ENCODE data around the gene CYTH1. TPM values are rescaled to one million over a fixed set of nuclear protein-coding genes. Genes with fewer than 3 reads are reported as not detected.

CYTH1 gene
- total and polyA plus RNA-seq, 3 donors from 2014 or later: 40.8 to 47.9 (median 42.2) TPM

DNA sequence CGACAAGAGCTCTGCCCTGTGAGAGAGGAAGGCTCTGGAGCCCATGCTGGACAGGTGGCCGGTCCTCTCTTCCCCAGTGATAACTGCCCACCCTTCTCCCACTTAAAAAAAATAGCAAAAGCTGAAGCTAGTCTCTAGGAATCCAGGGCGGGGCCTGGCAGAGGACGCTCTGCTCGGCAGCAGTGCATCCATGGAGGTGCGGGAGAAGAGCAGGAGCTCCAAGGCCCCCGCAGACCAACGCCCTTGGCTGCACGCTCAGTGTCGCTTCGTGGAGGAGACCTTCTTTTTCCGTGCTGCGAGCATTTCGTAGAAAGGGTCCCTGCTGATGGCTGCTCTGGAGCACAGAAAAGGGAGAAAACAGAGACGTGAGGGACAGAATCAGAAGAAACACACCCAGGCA lies 106.2 kb downstream of the CYTH1 start:
- Histone ChIP-seq H3K27me3 (no peaks in the 10 kb centered on the region), H3K27ac (no peak overlapping the region), H3K36me3 (ENCODE audit: low read depth, missing control alignments) (no peaks in the 10 kb centered on the region), H3K4me3 (no peak overlapping the region), H3K9me3 (no peaks in the 10 kb centered on the region), H3K4me1 (peaks cover 5% of the 10 kb centered on the region)
- TF ChIP-seq, protein P1, sequence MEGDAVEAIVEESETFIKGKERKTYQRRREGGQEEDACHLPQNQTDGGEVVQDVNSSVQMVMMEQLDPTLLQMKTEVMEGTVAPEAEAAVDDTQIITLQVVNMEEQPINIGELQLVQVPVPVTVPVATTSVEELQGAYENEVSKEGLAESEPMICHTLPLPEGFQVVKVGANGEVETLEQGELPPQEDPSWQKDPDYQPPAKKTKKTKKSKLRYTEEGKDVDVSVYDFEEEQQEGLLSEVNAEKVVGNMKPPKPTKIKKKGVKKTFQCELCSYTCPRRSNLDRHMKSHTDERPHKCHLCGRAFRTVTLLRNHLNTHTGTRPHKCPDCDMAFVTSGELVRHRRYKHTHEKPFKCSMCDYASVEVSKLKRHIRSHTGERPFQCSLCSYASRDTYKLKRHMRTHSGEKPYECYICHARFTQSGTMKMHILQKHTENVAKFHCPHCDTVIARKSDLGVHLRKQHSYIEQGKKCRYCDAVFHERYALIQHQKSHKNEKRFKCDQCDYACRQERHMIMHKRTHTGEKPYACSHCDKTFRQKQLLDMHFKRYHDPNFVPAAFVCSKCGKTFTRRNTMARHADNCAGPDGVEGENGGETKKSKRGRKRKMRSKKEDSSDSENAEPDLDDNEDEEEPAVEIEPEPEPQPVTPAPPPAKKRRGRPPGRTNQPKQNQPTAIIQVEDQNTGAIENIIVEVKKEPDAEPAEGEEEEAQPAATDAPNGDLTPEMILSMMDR (IDR thresholded peaks at IDR 0.05): no peak
- 92 to 96% methylated on average over 15 of the region's 15 CpGs for WGBS, 2 donors
- intact Hi-C loops (cut with DNase I; ENCODE audit: low total_unique reads): no loop called here
- DNase-seq: no peak

GRCh38 chr17:78675316-78675616 lies 106.8 kb downstream of the CYTH1 start:
- WGBS, 2 donors: 88 to 89% methylated on average over 16 to 17 of the region's 17 CpGs
- TF ChIP-seq, protein P1 (IDR thresholded peaks at IDR 0.05): no peak
- TF ChIP-seq POLR2A (IDR thresholded peaks at IDR 0.05): no peak
- Histone ChIP-seq H3K27ac (no peak overlapping the region), H3K4me1 (peaks cover 5% of the 10 kb centered on the region), H3K36me3 (ENCODE audit: low read depth, missing control alignments) (no peaks in the 10 kb centered on the region), H3K9me3 (no peaks in the 10 kb centered on the region), H3K27me3 (no peaks in the 10 kb centered on the region), H3K4me3 (no peak overlapping the region)
- no peak for DNase-seq
- intact Hi-C loops (cut with DNase I; ENCODE audit: low total_unique reads): no loop called here

- TF ChIP-seq, protein P1 (IDR thresholded peaks at IDR 0.05): no peak
- TF ChIP-seq POLR2A (IDR thresholded peaks at IDR 0.05): no peak
These were observed 107.3 kb downstream of the CYTH1 start for GRCh38 chr17:78674595-78675315.

GRCh38 chr17:78674156-78674555 lies 107.9 kb downstream of the CYTH1 start:
- H3K36me3 ChIP-seq (ENCODE audit: low read depth, missing control alignments): no peaks in the 10 kb centered on the region
- DNase-seq: no peak
- whole genome bisulfite sequencing, 2 donors: 86 to 89% methylated on average over 5 of the region's 5 CpGs

More at GRCh38 chr17:78674595-78675315, 107.3 kb downstream of the CYTH1 start:
- Histone ChIP-seq H3K36me3 (ENCODE audit: low read depth, missing control alignments) (no peaks in the 10 kb centered on the region), H3K4me3 (no peak overlapping the region), H3K9me3 (no peaks in the 10 kb centered on the region), H3K27me3 (no peaks in the 10 kb centered on the region), H3K4me1 (peaks cover 5% of the 10 kb centered on the region), H3K27ac (no peak overlapping the region)
- DNase-seq: no peak
- intact Hi-C loops (cut with DNase I; ENCODE audit: low total_unique reads): no loop called here
- 87 to 95% methylated on average over 21 to 28 of the region's 28 CpGs for WGBS, 2 donors

More at GRCh38 chr17:78674156-78674555, 107.9 kb downstream of the CYTH1 start:
- Histone ChIP-seq H3K4me3 (no peak overlapping the region), H3K27ac (no peak overlapping the region), H3K4me1 (peaks cover 5% of the 10 kb centered on the region), H3K27me3 (no peaks in the 10 kb centered on the region), H3K9me3 (no peaks in the 10 kb centered on the region)
- intact Hi-C loops (cut with DNase I; ENCODE audit: low total_unique reads): no loop called here
- TF ChIP-seq POLR2A (IDR thresholded peaks at IDR 0.05): no peak
- TF ChIP-seq, protein P1 (IDR thresholded peaks at IDR 0.05): no peak

Data from testis (tissue), 3 donors.